GM18498 (cell line): ENCODE results near the gene ERVK3-1.
"Not testable (repeated sequence)": the region's sequence is repeated elsewhere in the genome, so short reads cannot be mapped to it uniquely, and the experiment has no call there.

ENCODE experiments used
- ATAC-seq: cut with Tn5 transposase; IDR thresholded peaks from one replicate; pipeline ENCODE4 v1.9.1; 2021; ENCODE audit warnings: mild to moderate bottlenecking, moderate library complexity; ENCODE audit not compliant: unreplicated experiment

Gene ERVK3-1

GRCh38 chr19:58304255-58304654, 922 bp upstream of the ERVK3-1 start:
- ATAC-seq: no peak

GRCh38 chr19:58304748-58305064, 471 bp upstream of the ERVK3-1 start:
- peak; percentile 9 for ATAC-seq

DNA sequence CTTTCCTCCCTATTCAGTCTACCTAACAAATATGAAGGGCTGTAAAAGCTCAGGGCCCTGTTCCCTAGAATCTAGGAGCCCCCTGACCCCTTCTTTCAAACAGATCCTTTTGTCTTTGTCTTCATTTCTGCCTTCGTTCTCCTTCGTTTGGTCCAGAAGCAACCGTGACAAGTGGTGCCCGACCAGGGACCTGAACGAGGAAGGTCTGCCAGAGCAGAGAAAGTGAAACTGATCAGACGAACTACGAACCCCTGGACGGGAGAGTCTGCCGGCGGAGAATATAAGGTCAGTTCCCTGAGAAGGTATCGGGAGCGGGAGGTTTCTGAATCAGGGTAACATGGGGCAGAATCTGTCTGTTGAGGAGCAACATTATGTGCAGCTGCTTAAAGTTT, 751 bp downstream of the ERVK3-1 start:
- ATAC-seq: no peak

GRCh38 chr19:58307736-58308135, 2.6 kb downstream of the ERVK3-1 start:
- no peak for ATAC-seq

DNA sequence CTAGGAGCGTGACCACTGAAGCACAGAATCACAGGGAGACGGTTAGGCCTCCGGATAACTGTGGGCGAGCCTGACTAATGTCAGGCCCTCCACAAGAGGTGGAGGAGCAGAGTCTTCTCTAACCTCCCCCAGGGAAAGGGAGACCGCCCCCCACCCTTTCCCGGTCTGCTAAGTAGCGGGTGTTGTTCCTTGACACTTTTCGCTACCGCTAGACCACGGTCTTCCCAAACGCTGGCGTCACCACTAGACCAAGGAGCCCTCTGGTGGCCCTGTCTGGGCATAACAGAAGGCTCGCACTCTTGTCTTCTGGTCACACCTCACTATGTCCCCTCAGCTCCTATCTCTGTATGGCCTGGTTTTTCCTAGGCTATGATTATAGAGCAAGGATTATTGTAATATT, 5.5 kb downstream of the ERVK3-1 start:
- ATAC-seq: not testable (repeated sequence)

DNA sequence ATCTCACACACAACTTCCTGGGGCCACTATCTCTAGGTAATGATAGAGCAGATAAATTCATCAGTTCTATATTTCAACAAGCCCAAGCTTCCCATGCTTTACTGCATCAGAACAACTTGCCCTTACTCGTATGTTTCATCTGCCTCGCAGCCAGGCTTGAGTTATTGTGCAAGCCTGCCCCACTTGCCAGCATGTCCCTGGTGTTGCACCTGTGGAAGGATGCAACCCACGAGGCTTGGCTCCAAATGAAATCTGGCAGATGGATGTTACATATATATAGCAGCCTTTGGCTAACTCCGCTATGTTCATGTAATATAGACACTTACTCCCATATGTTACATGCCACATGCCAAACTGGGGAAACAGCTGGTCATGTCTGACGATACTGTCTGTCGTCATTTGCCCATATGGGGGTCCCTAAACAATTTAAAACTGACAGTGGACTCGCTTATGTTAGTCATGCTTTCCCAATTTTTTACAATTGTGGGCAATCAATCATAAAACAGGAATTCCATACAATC, 6.2 kb downstream of the ERVK3-1 start:
- ATAC-seq: no peak

GRCh38 chr19:58315580-58315979, 10.4 kb downstream of the ERVK3-1 start:
- no peak for ATAC-seq

- no peak for ATAC-seq
Observed at GRCh38 chr19:58317476-58318072, 12.4 kb downstream of the ERVK3-1 start.

DNA sequence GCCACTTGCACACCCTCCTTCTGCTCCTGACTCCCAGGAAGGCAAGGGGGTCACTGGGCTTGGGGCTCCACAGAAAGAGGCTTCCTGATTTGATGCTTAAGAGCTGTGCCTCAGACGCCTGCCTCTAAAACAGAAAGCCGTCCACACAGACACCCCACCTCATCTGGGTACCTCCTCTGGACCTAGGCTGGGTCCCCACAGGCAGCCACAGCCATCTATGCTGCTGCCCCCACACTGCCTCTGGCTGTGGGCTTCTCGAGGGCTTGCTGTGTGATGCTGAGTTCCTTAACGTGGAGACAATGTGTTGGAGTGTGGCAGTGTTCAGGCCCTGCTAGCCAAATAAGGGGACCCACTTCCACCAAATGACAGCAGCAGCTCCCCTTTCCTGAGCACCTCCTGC, 13.1 kb downstream of the ERVK3-1 start:
- ATAC-seq: no peak

DNA sequence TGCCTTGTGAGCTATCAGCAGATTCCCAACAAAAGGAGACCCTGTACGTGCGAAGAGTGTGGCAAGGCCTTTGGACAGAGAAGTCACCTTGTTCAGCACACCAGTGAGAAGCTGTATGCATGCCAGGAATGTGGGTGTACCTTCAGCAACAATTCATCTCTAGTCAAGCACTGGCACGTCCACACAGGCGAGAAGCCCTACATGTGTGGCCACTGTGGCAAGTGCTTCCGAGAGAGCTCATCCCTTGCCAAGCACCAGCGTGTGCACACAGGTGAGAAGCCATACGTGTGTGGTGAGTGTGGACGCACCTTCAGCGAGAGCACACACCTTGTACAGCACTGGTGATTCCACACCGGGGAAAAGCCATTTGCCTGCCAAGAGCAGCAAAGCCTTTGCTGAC, 14.1 kb downstream of the ERVK3-1 start:
- ATAC-seq: no peak

- no peak for ATAC-seq
Observed at GRCh38 chr19:58325311-58326022, 20.3 kb downstream of the ERVK3-1 start.

DNA sequence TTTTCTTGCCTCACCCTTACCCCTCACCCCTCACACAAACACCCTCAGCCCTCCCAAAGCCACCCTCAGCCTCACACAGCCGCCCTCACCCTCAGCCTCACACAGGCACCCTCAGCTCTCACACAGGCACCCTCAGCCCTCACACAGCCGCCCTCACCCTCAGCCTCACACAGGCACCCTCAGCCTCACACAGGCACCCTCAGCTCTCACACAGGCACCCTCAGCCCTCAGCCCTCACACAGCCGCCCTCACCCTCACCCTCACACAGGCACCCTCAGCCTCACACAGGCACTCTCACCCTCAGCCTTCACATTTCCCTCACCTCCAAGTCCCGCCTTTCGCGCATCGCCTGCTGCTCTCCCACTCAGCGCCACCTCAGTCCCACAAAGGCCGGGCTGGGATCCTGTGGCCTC, 21.3 kb downstream of the ERVK3-1 start:
- no peak for ATAC-seq

DNA sequence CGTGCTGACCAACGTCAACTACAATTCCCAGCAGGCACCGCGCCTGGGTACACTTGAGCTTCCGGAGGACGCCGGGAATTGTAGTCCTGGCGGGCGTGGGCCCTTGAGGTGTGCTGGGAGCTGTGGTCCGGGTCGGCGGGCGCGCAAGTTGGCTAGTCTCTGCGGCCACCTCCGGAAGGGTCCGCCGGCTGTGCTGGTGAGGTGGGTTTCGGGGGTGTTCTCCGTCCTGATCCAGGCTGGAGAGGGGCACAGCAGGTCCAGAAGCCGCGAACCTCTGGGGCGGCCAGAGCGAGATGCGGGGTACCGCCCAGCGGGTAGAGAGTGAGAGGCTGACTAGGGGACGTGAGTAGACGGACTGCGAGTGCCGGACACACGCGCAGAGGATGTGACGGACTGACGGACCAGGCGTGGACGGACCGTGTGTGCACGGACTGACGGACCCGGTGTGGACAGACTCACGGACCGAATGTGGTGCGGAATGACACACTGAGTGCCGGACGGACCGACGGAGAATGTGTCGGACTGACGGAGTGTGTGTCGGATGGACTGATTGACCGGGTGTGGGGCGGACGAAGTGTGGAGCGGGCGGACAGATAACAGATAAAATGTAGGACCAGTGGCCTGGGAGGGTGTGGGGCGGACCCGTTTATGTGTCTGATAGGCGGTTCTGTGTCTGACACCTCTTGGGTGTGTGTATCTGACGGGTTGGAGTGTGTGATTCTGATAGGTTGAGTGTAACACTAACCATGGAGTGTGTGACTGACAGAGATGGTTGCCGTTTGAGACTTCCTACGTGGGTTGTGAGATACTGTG, 21.9 kb downstream of the ERVK3-1 start, which contains the start of gene ZSCAN22:
ZSCAN22 (plus strand) TSS at position 81 of the 813 bp plus-strand sequence. CDS start 7,809 bp downstream, outside the sequence.
- peak; percentile 88 for ATAC-seq

DNA sequence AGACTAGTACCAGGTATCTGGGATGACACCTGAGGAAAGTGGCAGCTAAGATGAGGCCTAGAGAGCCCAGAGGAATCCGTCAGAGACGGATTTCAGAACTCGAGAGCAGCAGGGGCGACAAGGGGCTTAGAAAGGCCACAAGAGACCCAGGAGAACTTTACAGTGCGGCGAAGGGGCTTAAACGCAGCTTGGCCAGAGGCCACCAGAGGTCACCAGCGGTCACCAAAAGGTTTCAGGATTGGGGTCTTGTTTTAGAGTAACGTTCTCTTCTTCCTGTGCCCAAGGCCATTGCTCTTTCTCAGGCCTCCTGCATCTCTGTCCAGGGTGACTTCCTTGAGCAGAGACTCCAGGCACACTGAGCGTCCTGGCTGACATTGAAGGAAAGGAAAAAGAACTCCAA, 23.8 kb downstream of the ERVK3-1 start:
- no peak for ATAC-seq

DNA sequence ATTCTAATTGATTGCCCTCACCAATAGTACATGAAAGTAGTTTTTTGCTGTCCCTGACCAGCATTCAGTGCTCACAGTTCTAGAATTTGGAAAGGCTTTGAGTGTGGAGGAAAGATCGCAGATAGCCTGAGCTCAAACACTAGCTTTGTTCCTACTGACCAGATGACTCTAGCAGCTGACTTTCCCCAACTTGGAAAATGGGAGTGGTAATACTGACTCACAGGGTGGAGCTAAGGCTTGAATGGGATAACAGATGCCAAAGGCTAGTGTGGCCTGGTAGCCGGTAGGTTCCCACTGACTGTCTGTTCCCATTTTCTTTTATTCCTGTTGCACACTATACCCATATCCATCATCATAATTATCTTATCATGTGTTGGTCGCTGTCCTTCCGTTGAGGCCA, 25.3 kb downstream of the ERVK3-1 start:
- ATAC-seq: no peak

DNA sequence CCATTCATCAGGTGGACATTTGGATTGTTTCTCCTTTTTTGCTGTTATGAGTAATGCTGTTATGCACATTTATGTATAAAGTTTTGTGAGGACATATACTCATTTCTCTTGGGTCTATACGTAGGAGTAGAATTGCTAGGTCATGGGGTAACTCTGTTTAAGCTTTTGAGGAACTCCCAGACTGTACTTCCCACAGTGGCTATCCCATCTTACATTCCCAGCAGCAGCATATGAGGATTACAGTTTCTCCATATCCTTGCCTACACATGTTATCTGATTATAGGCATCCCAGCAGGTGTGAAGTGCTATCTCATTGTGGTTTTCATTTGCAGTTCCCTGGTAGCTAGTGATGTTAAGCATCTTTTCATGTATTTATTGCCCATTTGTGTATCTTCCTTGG, 27.5 kb downstream of the ERVK3-1 start:
- no peak for ATAC-seq

GRCh38 chr19:58334691-58335249, 29.6 kb downstream of the ERVK3-1 start:
- ATAC-seq: no peak

- no peak for ATAC-seq
Observed at GRCh38 chr19:58335630-58336029, 30.5 kb downstream of the ERVK3-1 start.

DNA sequence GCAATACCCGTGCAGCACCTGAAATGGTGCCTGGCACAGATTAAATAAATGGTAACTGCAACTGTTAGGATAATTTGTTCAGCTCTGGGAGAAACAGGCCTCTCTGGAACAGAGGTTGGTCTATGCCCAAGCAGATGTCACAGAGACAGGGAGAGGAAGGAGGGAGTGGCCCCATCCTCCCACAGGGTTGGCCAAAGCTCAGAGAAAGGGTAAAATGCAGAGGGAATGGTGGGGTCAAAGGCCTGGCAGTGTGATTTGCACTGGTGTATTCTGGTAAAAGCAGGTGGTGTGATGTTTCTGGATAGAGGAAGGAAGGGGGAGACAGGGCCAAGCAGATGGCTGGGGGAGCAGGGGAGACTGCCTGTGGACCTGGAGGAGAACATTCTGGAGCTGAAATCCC, 31.0 kb downstream of the ERVK3-1 start:
- ATAC-seq: no peak

DNA sequence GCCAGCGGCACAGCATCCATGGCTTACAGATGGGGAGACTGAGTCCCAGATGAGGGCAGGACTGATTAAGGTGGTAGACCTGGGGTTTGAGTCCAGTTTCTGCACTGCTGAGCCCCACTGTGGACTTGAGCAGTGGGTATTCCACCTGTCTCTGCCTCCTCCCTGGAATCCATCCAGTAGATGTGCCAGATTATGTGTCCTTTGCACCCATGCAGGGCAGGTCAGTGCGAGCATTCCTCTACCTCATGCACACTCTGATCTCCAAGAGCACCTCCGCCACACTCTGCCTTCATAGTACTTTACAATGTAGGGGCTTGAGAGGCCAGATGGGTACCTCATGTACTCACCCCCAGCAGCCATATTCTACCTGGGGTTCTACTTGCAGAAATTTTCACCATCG, 31.6 kb downstream of the ERVK3-1 start:
- no peak for ATAC-seq

DNA sequence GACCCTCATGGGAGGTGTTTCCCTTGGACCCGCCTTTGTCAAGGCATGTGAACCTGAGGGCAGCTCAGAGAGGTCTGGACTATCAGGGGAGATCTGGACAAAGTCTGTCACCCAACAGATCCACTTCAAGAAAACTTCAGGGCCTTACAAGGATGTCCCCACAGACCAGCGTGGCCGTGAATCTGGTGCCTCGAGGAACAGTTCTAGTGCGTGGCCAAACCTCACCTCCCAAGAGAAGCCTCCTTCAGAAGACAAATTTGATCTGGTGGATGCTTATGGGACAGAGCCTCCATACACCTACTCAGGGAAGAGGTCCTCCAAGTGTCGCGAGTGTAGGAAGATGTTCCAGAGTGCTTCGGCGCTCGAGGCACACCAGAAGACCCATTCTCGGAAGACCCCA, 33.2 kb downstream of the ERVK3-1 start:
- ATAC-seq: no peak
